Endothelial cell of umbilical vein (primary cell): Measurements from ENCODE around the gene DCAF7. TPM values are rescaled to one million over a fixed set of nuclear protein-coding genes. Genes with fewer than 3 reads are reported as not detected.

Experiments used
- BruUV-seq: library from RNA; stranded (reverse); fragments of 400-500 nt; replicated peaks from 2 replicates; lab custom pipeline; 2021; lab: Mats Ljungman, UMichigan
- CTCF ChIA-PET: fragments of 300-600, 350-600 bp; sonication (Branson Sonifier 250); formaldehyde crosslinking; loops from one replicate; lab custom pipeline; 2021; ENCODE audit warnings: antibody characterized with exemption, inconsistent platforms; lab: Charles Lee
- POLR2A ChIA-PET: fragments of 300-600, 350-600 bp; sonication (Branson Sonifier 250); formaldehyde crosslinking; loops from one replicate; lab custom pipeline; 2021; ENCODE audit warnings: antibody characterized with exemption, inconsistent platforms; lab: Charles Lee
- DNase-seq: peaks from one replicate; pipeline ENCODE4 v3.0.0-alpha.2; 2011; ENCODE audit warnings: low read depth, low spot score
- FAIRE-seq: peaks from 2 replicates; lab custom pipeline; 2011; peaks lifted over from hg19 to GRCh38; lab: Jason Lieb, UNC
- H2AFZ ChIP-seq: 2 replicates; pipeline ENCODE4 v1.6.0; 2012; ENCODE audit warnings: low read depth, low read length, control low read depth, inconsistent platforms
- H3K27ac ChIP-seq: 2 replicates; pipeline ENCODE4 v1.5.1; 2011; ENCODE audit warnings: low read depth, mild to moderate bottlenecking, control low read depth, low read length, moderate library complexity; ENCODE audit not compliant: insufficient read depth
- H3K27me3 ChIP-seq, 2 experiments: 2 replicates each; pipeline versions ENCODE4 v1.6.0 to v1.6.1; 2011; ENCODE audit warnings: low read length in 2 of 2, mixed read lengths in 1 of 2; ENCODE audit not compliant: control insufficient read depth in 2 of 2, insufficient read depth in 2 of 2
- H3K36me3 ChIP-seq, 2 experiments: 2 replicates in 1 of 2; 3 replicates in 1 of 2; pipeline ENCODE4 v1.5.1; 2011; ENCODE audit warnings: low read length in 2 of 2, mild to moderate bottlenecking in 1 of 2, moderate library complexity in 1 of 2; ENCODE audit not compliant: control insufficient read depth in 2 of 2, insufficient read depth in 2 of 2; ENCODE audit errors: extremely low read depth in 1 of 2
- H3K4me1 ChIP-seq: 3 replicates; pipeline ENCODE4 v1.5.1; 2011; ENCODE audit warnings: mild to moderate bottlenecking, low read length; ENCODE audit not compliant: control insufficient read depth, insufficient read depth; ENCODE audit errors: extremely low read depth
- H3K4me2 ChIP-seq: 2 replicates; pipeline ENCODE4 v1.6.1; 2011; ENCODE audit warnings: low read length, control low read depth, mixed read lengths; ENCODE audit not compliant: insufficient read depth
- H3K4me3 ChIP-seq, 3 experiments: fragments of 200-600 bp in 1 of 3; sonication (generic), shearing (Covaris generic) in 1 of 3; replicated peaks in 1 of 3; 2 replicates each; pipeline ENCODE4 v1.5.1; 2011 to 2016; ENCODE audit warnings: control low read depth in 3 of 3, low read length in 3 of 3, mild to moderate bottlenecking in 2 of 3, inconsistent platforms in 1 of 3, low read depth in 1 of 3, moderate library complexity in 1 of 3; ENCODE audit not compliant: insufficient read depth in 1 of 3
- H3K79me2 ChIP-seq: 2 replicates; pipeline ENCODE4 v1.6.0; 2012; ENCODE audit warnings: low read length, inconsistent platforms; ENCODE audit not compliant: control insufficient read depth, insufficient read depth
- H3K9ac ChIP-seq: replicated peaks from 2 replicates; pipeline ENCODE3; 2011; ENCODE audit warnings: low read length, control low read depth; ENCODE audit not compliant: insufficient read depth; ENCODE audit errors: extremely low read depth
- H3K9me1 ChIP-seq: replicated peaks from 3 replicates; pipeline ENCODE4 v1.6.0; 2011; ENCODE audit warnings: mild to moderate bottlenecking, low read length; ENCODE audit not compliant: control insufficient read depth, insufficient read depth; ENCODE audit errors: extremely low read depth
- H3K9me3 ChIP-seq: replicated peaks from 2 replicates; pipeline ENCODE4 v1.5.1; 2012; ENCODE audit warnings: low read length, inconsistent platforms; ENCODE audit not compliant: control insufficient read depth, insufficient read depth
- H4K20me1 ChIP-seq: replicated peaks from 2 replicates; pipeline ENCODE3; 2011; ENCODE audit warnings: mild to moderate bottlenecking, low read length; ENCODE audit not compliant: control insufficient read depth, insufficient read depth; ENCODE audit errors: extremely low read depth
- FOS ChIP-seq: IDR thresholded peaks from 2 replicates; pipeline ENCODE4 v1.6.1; 2011; ENCODE audit warnings: mild to moderate bottlenecking, low read length, moderate library complexity, borderline replicate concordance; ENCODE audit not compliant: insufficient read depth
- GATA2 ChIP-seq: IDR thresholded peaks from 2 replicates; pipeline ENCODE4 v1.7.0; 2011; ENCODE audit warnings: low read depth, mild to moderate bottlenecking, moderate library complexity, mixed read lengths, low read length; ENCODE audit not compliant: insufficient read length, insufficient read depth
- JUN ChIP-seq: IDR thresholded peaks from 2 replicates; pipeline ENCODE4 v1.6.1; 2011; ENCODE audit warnings: borderline replicate concordance, low read depth; ENCODE audit not compliant: insufficient read length, insufficient read depth
- MYC ChIP-seq: IDR thresholded peaks from one replicate; pipeline ENCODE4 v1.6.1; 2011; ENCODE audit warnings: mild to moderate bottlenecking, low read depth, low read length
- dilution Hi-C: fragments of 300-500 bp; cut with MboI; formaldehyde crosslinking; loops from one replicate; pipeline ENCODE4 v1.15.0; 2019; ENCODE audit warnings: low sequenced_read_pairs; ENCODE audit not compliant: extremely low pct_ligation_motif_present
- intact Hi-C: fragments of 100-400 bp; cut with micrococcal nuclease; formaldehyde crosslinking; loops from one replicate; pipeline ENCODE4 v1.10.0; 2022
- polyA plus RNA-seq, 4 experiments: library from polyadenylated mRNA; depleted of rRNA in 3 of 4; stranded (reverse) in 3 of 4; unstranded in 1 of 4; fragments of >200 nt; gene quantifications; 2 replicates each; pipeline versions ENCODE4 v1.2.1 to v1.2.3, GENCODE V29; 2011 to 2012; ENCODE audit warnings: missing spikeins in 1 of 4
- total RNA-seq: library from RNA; stranded (reverse); gene quantifications from 2 replicates; pipeline ENCODE4 v1.2.3, GENCODE V29; 2021
- TF ChIP-seq, protein P1 (sequence below), 2 donors: IDR thresholded peaks; 1 replicate in 1 of 2; 2 replicates in 1 of 2; pipeline ENCODE4 v1.5.1; 2011; ENCODE audit warnings: low read length in 2 of 2, mild to moderate bottlenecking in 2 of 2, moderate library complexity in 2 of 2, control low read depth in 1 of 2, inconsistent platforms in 1 of 2, low read depth in 1 of 2; ENCODE audit not compliant: insufficient read depth in 1 of 2; ENCODE audit errors: extremely low read depth in 1 of 2

The DCAF7 gene
- total and polyA plus RNA-seq, 2 donors (not counting 3 experiments of a cell fraction or from before 2014, with no cell fraction given), result 82.8 to 100 TPM

DNA sequence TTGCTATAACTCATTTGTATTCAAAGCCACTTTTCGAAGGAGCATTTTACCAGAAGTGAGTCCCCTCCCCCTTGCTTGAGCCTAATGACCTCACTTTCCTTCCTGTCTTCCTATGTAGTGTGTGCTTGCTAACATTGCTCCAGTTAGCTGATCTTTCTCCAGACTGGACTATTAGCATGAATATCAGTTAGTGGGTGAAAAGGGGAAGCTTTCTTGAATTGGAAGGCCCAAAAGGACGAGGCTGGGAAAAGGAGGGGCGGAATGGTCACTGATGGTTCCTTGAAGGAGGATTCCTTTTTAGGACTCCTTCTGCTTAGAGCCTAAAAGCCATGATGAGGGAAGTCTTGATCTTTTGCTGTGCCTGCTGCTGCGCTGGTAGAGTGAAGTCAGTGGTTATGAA lies 83.9 kb downstream of the DCAF7 start:
- CTCF ChIA-PET, result interaction anchor here (0.7 to 3.1 kb wide), 8 partner anchors 8 to 209 kb away, joined by 3 to 13 read pairs (median 6); partner anchors contain the start of gene MAP3K3
- TF ChIP-seq, protein P1, sequence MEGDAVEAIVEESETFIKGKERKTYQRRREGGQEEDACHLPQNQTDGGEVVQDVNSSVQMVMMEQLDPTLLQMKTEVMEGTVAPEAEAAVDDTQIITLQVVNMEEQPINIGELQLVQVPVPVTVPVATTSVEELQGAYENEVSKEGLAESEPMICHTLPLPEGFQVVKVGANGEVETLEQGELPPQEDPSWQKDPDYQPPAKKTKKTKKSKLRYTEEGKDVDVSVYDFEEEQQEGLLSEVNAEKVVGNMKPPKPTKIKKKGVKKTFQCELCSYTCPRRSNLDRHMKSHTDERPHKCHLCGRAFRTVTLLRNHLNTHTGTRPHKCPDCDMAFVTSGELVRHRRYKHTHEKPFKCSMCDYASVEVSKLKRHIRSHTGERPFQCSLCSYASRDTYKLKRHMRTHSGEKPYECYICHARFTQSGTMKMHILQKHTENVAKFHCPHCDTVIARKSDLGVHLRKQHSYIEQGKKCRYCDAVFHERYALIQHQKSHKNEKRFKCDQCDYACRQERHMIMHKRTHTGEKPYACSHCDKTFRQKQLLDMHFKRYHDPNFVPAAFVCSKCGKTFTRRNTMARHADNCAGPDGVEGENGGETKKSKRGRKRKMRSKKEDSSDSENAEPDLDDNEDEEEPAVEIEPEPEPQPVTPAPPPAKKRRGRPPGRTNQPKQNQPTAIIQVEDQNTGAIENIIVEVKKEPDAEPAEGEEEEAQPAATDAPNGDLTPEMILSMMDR (IDR thresholded peaks at IDR 0.05; ENCODE audit: extremely low read depth in 1 of 2, insufficient read depth in 1 of 2, low read depth in 1 of 2, low read length in 2 of 2), result no peak
- TF ChIP-seq GATA2 (no peak), JUN (peak; percentile 80), FOS (peak; percentile 46), MYC (peak; percentile 23)

More for the DNA sequence above, 83.9 kb downstream of the DCAF7 start:
- Histone ChIP-seq H4K20me1 (no peaks in the 10 kb centered on the region), H3K9me3 (no peaks in the 10 kb centered on the region), H3K9ac (peak overlapping the region; percentile 66), H2AFZ (no peak overlapping the region), H3K79me2 (peaks cover 52% of the 10 kb centered on the region), H3K9me1 (no peaks in the 10 kb centered on the region), H3K4me1 (peaks cover 36% of the 10 kb centered on the region), H3K27ac (peak overlapping the region; percentile 79), H3K27me3 (no peaks in the 10 kb centered on the region), H3K4me2 (peak overlapping the region; percentile 91), H3K36me3 (peaks cover 13 to 24% of the 10 kb centered on the region in 2 experiments), H3K4me3 (peak overlapping the region in 1 of 3 experiments; percentile 60)
- dilution Hi-C loops (no loop called here), intact Hi-C loops (loop anchor here (1.0 kb wide), 2 partner anchors 12 to 42 kb away; partner anchors contain the start of gene MAP3K3)
- BruUV-seq, result TSS peak; percentile 9
- POLR2A ChIA-PET, result interaction anchor here (1.3 kb wide), 1 partner anchor 11 kb away, joined by 4 read pairs; no protein-coding TSS in a partner anchor
- DNase-seq, result peak; percentile 83
- peak; percentile 95 for FAIRE-seq
